LNCAP (cell line): ENCODE results near the gene ALKBH4.
"Not testable (repeated sequence)": the region's sequence is repeated elsewhere in the genome, so short reads cannot be mapped to it uniquely, and the experiment has no call there.

Source experiments
- TF ChIP-seq, protein P1 (sequence below): fragments of 450-650 bp; IDR thresholded peaks from 2 replicates; pipeline ENCODE4 v1.5.1; 2017; ENCODE audit warnings: mild to moderate bottlenecking

Gene ALKBH4

DNA sequence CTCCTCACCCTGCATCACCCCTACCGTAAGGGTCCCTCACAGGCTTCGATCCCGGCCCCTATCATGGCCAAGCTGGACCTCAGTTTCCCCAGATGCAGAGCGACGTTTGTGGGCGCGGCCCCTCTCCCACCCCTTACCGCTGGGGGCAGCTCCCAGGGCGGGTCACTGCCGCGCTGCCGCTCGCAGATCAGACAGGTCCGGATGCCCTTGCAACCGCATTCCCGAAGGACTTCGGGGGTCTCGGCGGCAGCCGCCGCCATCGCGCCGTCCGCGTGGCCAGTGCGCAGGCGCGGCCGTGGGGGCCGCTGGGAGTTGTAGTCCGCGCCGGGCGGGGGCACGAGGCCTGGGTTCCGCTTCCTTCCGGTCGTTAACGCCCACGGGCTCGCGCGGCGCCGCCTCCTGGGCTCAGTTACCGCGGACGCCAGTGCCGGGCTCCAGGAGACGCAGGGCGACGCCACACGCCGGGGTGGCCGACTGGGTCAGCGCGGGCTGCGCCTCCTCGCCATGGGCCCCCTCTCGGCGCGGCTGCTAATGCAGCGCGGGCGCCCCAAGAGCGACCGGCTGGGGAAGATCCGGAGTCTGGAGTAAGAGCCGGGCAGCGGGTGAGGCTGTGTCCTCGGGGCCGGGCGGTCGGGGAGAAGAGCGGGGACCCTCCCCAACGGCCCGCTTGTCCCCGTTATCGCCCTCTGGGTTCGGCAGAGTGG, at the start of gene ALKBH4, which contains the start of gene LRWD1:
TSS of gene ALKBH4 (minus strand) at position 287 of the 704 bp plus-strand sequence. CDS start at position 260, 27 bp downstream.
TSS of gene LRWD1 (plus strand) at position 408 of the 704 bp plus-strand sequence. CDS start at position 505, 97 bp downstream.
- TF ChIP-seq, protein P1, sequence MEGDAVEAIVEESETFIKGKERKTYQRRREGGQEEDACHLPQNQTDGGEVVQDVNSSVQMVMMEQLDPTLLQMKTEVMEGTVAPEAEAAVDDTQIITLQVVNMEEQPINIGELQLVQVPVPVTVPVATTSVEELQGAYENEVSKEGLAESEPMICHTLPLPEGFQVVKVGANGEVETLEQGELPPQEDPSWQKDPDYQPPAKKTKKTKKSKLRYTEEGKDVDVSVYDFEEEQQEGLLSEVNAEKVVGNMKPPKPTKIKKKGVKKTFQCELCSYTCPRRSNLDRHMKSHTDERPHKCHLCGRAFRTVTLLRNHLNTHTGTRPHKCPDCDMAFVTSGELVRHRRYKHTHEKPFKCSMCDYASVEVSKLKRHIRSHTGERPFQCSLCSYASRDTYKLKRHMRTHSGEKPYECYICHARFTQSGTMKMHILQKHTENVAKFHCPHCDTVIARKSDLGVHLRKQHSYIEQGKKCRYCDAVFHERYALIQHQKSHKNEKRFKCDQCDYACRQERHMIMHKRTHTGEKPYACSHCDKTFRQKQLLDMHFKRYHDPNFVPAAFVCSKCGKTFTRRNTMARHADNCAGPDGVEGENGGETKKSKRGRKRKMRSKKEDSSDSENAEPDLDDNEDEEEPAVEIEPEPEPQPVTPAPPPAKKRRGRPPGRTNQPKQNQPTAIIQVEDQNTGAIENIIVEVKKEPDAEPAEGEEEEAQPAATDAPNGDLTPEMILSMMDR: 0 out of 2 replicates have a peak, but pooled peaks have one; percentile 26

GRCh38 chr7:102479982-102480637, 15.4 kb upstream of the ALKBH4 start:
- TF ChIP-seq, protein P1: peak; percentile 64

GRCh38 chr7:102478314-102479208, 13.9 kb upstream of the ALKBH4 start, which contains the start of gene POLR2J:
TSS of gene POLR2J (minus strand) at chr7:102478922. CDS start at chr7:102478860, 62 bp downstream.
- TF ChIP-seq, protein P1: not testable (repeated sequence)

DNA sequence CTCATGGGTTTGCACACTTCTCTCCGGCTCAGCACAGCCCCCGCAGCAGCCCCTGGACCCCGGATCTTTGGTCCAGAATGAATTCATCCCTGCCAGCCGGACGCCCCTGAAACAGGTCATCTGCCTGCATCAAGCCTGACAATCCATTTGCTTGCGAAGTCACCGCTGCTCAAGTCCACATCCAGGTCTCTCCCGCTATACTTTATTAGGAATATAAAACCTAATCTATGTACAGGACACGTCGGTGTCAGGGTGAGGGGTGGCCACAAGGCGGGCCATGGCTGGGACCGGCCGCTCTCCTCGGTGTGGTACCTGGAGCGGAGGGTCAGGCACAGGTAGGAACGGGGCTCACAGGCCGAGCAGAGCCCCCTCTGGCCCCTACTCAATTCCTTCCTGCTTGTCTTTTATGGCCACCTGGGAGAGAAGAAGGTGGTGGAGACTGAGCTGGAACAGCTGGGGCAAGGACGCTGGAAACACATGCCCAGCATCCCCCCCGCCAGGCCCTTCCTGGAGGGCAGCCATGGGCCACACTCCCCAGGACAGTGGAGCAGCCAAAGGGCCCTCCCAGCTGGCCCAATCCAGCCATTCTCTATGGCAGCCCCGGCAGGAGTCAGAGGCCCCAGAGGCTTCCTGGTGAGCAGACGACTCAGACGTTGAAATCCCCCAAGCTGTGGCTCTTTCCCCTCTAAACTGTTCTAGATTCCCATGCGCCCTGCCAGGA, 8.8 kb upstream of the ALKBH4 start:
- TF ChIP-seq, protein P1: no peak

DNA sequence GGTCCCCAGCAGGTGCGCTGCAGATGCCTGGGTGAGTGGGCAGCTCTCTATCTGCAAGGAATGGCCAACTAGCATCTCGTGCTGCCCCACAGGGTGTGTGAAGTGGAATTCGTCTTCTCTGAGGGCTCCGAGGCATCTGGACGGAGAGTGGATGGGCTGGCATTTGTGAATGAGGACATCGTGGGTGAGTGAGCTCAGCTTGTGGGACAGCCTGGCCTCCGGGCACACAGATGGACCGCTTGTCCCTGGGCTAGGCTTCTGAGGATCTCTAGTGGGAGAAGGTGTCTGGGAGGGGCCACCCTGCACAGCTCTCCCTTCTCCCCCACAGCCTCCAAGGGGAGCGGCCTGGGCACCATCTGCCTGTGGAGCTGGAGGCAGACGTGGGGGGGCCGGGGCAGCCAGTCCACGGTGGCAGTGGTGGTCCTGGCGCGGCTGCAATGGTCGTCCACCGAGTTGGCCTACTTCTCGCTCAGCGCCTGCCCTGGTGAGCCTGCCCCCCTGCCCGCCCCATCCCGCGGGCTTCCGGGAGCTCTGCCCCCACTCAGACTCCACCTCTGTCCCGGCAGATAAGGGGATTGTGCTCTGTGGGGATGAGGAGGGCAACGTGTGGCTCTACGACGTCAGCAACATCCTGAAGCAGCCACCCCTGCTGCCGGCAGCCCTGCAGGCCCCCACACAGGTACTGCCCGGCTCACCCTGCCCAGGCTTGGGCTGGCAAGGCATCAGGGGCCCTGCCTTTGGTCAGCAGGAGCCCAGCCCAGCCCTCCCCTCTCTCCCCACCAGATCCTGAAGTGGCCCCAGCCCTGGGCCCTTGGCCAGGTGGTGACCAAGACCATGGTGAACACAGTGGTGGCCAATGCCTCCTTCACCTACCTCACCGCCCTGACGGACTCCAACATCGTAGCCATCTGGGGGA, 7.7 kb upstream of the ALKBH4 start:
- TF ChIP-seq, protein P1: no peak

DNA sequence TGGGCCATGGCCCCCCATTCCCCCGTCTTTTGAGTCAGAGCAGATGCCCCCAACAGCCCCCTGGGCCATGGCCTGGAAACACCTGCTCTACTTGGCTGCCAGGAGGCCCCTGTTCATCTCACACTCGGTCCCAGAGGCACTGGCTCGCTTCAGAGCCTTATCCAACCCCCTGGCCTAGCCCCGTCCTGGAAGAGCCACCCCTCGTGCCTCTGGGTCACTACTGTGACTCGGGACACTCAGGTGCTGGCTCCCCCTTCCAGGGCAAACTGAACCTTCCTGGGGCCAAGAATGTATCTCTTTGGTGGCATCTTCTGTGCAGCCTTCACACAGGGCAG, 7.1 kb upstream of the ALKBH4 start:
- TF ChIP-seq, protein P1: no peak
